Progenitor cell of endocrine pancreas (in vitro differentiated cells): ENCODE data around the gene SAMD10. TPM values are rescaled to one million over a fixed set of nuclear protein-coding genes. Genes with fewer than 3 reads are reported as not detected.

ENCODE experiments used
- DNase-seq: peaks from one replicate; pipeline ENCODE4 v3.0.0; 2021; ENCODE audit warnings: low spot score; ENCODE audit not compliant: unreplicated experiment
- H3K27ac Mint-ChIP-seq: 2 replicates; pipeline ENCODE4 v1.8.0; 2021; ENCODE audit warnings: mild to moderate bottlenecking, moderate library complexity, mixed read lengths
- H3K27me3 Mint-ChIP-seq: 2 replicates; pipeline ENCODE4 v1.8.0; 2021; ENCODE audit warnings: mixed read lengths
- H3K36me3 Mint-ChIP-seq: 2 replicates; pipeline ENCODE4 v1.8.0; 2022; ENCODE audit warnings: mixed read lengths; ENCODE audit not compliant: insufficient read depth
- H3K4me1 Mint-ChIP-seq: 2 replicates; pipeline ENCODE4 v1.8.0; 2021; ENCODE audit warnings: low read depth, mixed read lengths
- H3K4me3 Mint-ChIP-seq: 2 replicates; pipeline ENCODE4 v1.8.0; 2021; ENCODE audit warnings: low read depth, mild to moderate bottlenecking, moderate library complexity, mixed read lengths
- H3K9me3 Mint-ChIP-seq: 2 replicates; pipeline ENCODE4 v1.8.0; 2021; ENCODE audit warnings: low read depth, mixed read lengths
- CTCF ChIP-seq: fragments of 200-600 bp; sonication (generic); IDR thresholded peaks from one replicate; pipeline ENCODE4 v1.5.0; 2021; ENCODE audit warnings: antibody characterized with exemption, mild to moderate bottlenecking; ENCODE audit not compliant: unreplicated experiment
- total RNA-seq: library from RNA; stranded (reverse); gene quantifications from 2 replicates; pipeline ENCODE4 v1.2.1, GENCODE V29; 2021

The SAMD10 gene
- total RNA-seq, 1 donor from 2014 or later, result 12.8 TPM

- Mint-ChIP-seq H3K9me3 (no peaks in the 10 kb centered on the region), H3K4me1 (peaks cover 5% of the 10 kb centered on the region), H3K4me3 (no peak overlapping the region), H3K36me3 (peaks cover 24% of the 10 kb centered on the region), H3K27ac (no peak overlapping the region), H3K27me3 (no peaks in the 10 kb centered on the region)
- no peak for DNase-seq
- TF ChIP-seq CTCF, result no peak
Measured at GRCh38 chr20:64000906-64001305, 21.5 kb upstream of the SAMD10 start.

- no peak for TF ChIP-seq CTCF
- no peaks in the 10 kb centered on the region for H3K9me3 Mint-ChIP-seq
- H3K27me3 Mint-ChIP-seq, result no peaks in the 10 kb centered on the region
- no peak for DNase-seq
- peak overlapping the region; percentile 56 for H3K27ac Mint-ChIP-seq
- peaks cover 24% of the 10 kb centered on the region for H3K4me1 Mint-ChIP-seq
- H3K4me3 Mint-ChIP-seq, result peak overlapping the region; percentile 91
- H3K36me3 Mint-ChIP-seq, result peaks cover 18% of the 10 kb centered on the region
Measured at GRCh38 chr20:63982937-63983336, 3.5 kb upstream of the SAMD10 start.

GRCh38 chr20:63980806-63981728 lies 1.6 kb upstream of the SAMD10 start, which contains the start of gene PRPF6:
PRPF6 (plus strand) TSS chr20:63981132; CDS start chr20:63981246, 114 bp downstream.
- H3K27me3 Mint-ChIP-seq, result no peaks in the 10 kb centered on the region
- peak within 1 kb of the TSS; percentile 97 for H3K27ac Mint-ChIP-seq
- TF ChIP-seq CTCF, result peak; percentile 81
- peaks cover 24% of the 10 kb centered on the region for H3K4me1 Mint-ChIP-seq
- H3K36me3 Mint-ChIP-seq, result peaks cover 18% of the 10 kb centered on the region
- DNase-seq, result peak; percentile 88
- H3K9me3 Mint-ChIP-seq, result no peaks in the 10 kb centered on the region
- H3K4me3 Mint-ChIP-seq, result peak within 1 kb of the TSS; percentile 91

- no peaks in the 10 kb centered on the region for H3K9me3 Mint-ChIP-seq
- peaks cover 24% of the 10 kb centered on the region for H3K4me1 Mint-ChIP-seq
- H3K36me3 Mint-ChIP-seq, result peaks cover 14% of the 10 kb centered on the region
- H3K4me3 Mint-ChIP-seq, result peak overlapping the region; percentile 91
- TF ChIP-seq CTCF, result no peak
- H3K27me3 Mint-ChIP-seq, result no peaks in the 10 kb centered on the region
- H3K27ac Mint-ChIP-seq, result peak overlapping the region; percentile 97
- no peak for DNase-seq
Measured at GRCh38 chr20:63980317-63980805, 919 bp upstream of the SAMD10 start.

- peaks cover 11% of the 10 kb centered on the region for H3K36me3 Mint-ChIP-seq
- H3K4me1 Mint-ChIP-seq, result peaks cover 24% of the 10 kb centered on the region
- no peaks in the 10 kb centered on the region for H3K27me3 Mint-ChIP-seq
- H3K9me3 Mint-ChIP-seq, result no peaks in the 10 kb centered on the region
- no peak for TF ChIP-seq CTCF
- no peak for DNase-seq
- H3K27ac Mint-ChIP-seq, result no peak overlapping the region
- peak overlapping the region; percentile 78 for H3K4me3 Mint-ChIP-seq
Measured at GRCh38 chr20:63979229-63979556, 249 bp downstream of the SAMD10 start.
